ENCODE measurements around the gene RIMS4. TPM values are rescaled to one million over a fixed set of nuclear protein-coding genes. Genes with fewer than 3 reads are reported as not detected.

Gene RIMS4
- total and polyA plus RNA-seq, 10 of the 15 experiments (the other 5 are each of a cell fraction or from before 2014, with no cell fraction given) = under 0.01 to 0.07 (median 0.05) TPM; not detected in 5

DNA sequence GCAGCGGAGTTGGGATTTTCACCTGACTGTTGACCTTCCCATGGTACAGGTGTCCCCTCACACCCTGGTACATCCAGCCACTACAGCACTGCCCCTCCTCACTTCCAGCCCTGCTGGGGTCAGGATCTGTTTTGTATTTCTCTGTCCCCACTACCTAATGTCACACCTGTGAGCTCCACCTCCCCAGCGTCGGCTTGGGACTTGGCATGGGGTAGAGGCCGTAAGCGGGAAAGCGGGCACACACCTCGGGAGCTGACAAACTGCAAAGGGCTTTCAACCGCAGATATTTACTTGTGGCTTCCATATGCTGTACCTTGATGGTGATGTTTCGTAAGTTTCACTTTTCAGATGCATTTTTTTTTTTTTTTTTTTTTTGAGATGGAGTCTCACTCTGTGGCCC lies 100.5 kb downstream of the RIMS4 start (continued):
- TF ChIP-seq, protein P1, sequence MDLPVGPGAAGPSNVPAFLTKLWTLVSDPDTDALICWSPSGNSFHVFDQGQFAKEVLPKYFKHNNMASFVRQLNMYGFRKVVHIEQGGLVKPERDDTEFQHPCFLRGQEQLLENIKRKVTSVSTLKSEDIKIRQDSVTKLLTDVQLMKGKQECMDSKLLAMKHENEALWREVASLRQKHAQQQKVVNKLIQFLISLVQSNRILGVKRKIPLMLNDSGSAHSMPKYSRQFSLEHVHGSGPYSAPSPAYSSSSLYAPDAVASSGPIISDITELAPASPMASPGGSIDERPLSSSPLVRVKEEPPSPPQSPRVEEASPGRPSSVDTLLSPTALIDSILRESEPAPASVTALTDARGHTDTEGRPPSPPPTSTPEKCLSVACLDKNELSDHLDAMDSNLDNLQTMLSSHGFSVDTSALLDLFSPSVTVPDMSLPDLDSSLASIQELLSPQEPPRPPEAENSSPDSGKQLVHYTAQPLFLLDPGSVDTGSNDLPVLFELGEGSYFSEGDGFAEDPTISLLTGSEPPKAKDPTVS (IDR thresholded peaks at IDR 0.05; ENCODE audit: low read depth, low read length) = no peak
- no peak for TF ChIP-seq KLF5 (IDR thresholded peaks at IDR 0.05; ENCODE audit: partially characterized antibody)
- no peak for TF ChIP-seq CBX5 (IDR thresholded peaks at IDR 0.05; ENCODE audit: low read depth)
- TF ChIP-seq STAT1 (conservative IDR thresholded peaks at IDR 0.05) = no peak
- TF ChIP-seq ATF7 (IDR thresholded peaks at IDR 0.05; ENCODE audit: low read depth) = no peak
- no peak for TF ChIP-seq ZNF687 (IDR thresholded peaks at IDR 0.05)
- TF ChIP-seq ZNF24 (IDR thresholded peaks at IDR 0.05) = no peak

GRCh38 chr20:44709380-44709779 lies 101.0 kb downstream of the RIMS4 start:
- ChIA-PET POLR2A (interaction anchor here (0.7 kb wide), 1 partner anchor 72 kb away, joined by 5 read pairs; no protein-coding TSS in a partner anchor), CTCF (interaction anchor here (1.3 kb wide), 1 partner anchor 24 kb away, joined by 3 read pairs; no protein-coding TSS in a partner anchor), RAD21 (ENCODE audit: unreplicated experiment) (no interaction called here), SMC1A (ENCODE audit: uncharacterized antibody, unreplicated experiment) (interaction anchor here (0.9 kb wide), 1 partner anchor 9 kb away, joined by 3 read pairs; no protein-coding TSS in a partner anchor)
- Histone ChIP-seq H2AFZ (ENCODE audit: control insufficient read depth, low read depth, low read length) (no peak overlapping the region), H3K9ac (ENCODE audit: control insufficient read depth, insufficient read depth, low read length) (no peak overlapping the region), H3K27ac (ENCODE audit: control insufficient read depth, insufficient read depth) (no peak overlapping the region), H4K20me1 (ENCODE audit: control insufficient read depth, insufficient read depth) (no peaks in the 10 kb centered on the region), H3K4me3 (no peak overlapping the region), H3K27me3 (replicated peaks in 1 of 2; ENCODE audit: control insufficient read depth in 2 of 2, insufficient read depth in 2 of 2, low read length in 1 of 2) (peaks cover 0 to 3% of the 10 kb centered on the region in 2 experiments; a peak in 2 of 4 replicates), H3K79me2 (ENCODE audit: control insufficient read depth, insufficient read depth, low read length) (no peaks in the 10 kb centered on the region), H3K4me2 (ENCODE audit: control insufficient read depth, insufficient read depth) (no peak overlapping the region), H3K4me1 (ENCODE audit: control insufficient read depth, insufficient read depth, low read length) (no peaks in the 10 kb centered on the region), H3K36me3 (ENCODE audit: control insufficient read depth in 2 of 2, insufficient read depth in 2 of 2, low read length in 1 of 2) (no peaks in the 10 kb centered on the region), H3K9me3 (replicated peaks; ENCODE audit: control insufficient read depth, insufficient read depth, low read length) (no peaks in the 10 kb centered on the region)
- no TSS peak for BruUV-seq (replicated peaks)
- FAIRE-seq (no peak), DNase-seq (ENCODE audit: low read depth, low spot score) (no peak), ATAC-seq (no peak)
- in situ Hi-C loops (cut with MboI) = no loop called here
- intact Hi-C loops (cut with micrococcal nuclease; ENCODE audit: unreplicated experiment) = no loop called here
- 30% methylated on average over 11 of the region's 11 CpGs for WGBS (ENCODE audit: insufficient coverage, insufficient replicate concordance, low lambda C conversion rate, missing lambda C conversion rate)
- no peak for TF ChIP-seq USF2 (IDR thresholded peaks at IDR 0.05; ENCODE audit: borderline replicate concordance, low read depth, low read length)
- no peak for TF ChIP-seq CREB1 (IDR thresholded peaks at IDR 0.05; ENCODE audit: low read depth)
